HuH-7 (cell line): ENCODE data around the gene EEF1AKMT3.
"Not testable (repeated sequence)": the region's sequence is repeated elsewhere in the genome, so short reads cannot be mapped to it uniquely, and the experiment has no call there.

Source experiments
- DNase-seq: peaks from one replicate; pipeline ENCODE4 v3.0.0; 2011; ENCODE audit warnings: low spot score

EEF1AKMT3 gene

DNA sequence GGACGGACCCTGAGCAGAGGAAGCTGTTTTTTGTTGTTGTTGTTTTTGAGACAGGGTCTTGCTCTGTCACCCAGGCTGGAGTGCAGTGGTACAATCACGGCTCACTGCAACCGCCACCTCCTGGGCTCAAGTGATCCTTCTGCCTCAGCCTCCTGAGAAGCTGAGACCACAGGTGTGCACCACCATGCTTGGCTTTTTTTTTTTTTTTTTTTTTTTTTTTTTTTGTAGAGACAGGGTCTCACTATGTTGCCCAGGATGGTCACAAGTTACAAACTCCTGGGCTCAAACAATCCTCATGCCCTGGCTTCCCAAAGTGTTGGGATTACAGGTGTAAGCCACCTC lies 45.5 kb downstream of the EEF1AKMT3 start:
- DNase-seq, result not testable (repeated sequence)

DNA sequence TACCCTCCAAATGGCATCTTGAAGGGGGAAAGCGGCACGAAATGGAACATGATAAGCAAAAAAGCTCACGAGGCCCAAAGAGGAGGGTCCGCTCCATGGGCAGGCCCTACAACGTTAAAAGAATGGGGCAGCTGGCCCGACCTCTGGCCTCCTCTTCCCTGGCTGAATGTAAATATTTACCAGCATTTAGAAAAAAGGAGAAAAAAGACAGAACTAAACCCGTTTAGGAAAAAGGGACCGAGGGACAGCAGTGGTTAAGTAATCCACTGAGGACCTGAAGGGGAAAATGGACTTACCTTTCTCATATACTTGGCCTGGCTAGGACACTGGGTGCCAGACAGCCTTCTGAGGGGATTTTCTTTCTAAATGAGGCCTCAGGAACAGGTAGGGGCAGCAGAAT lies 47.7 kb downstream of the EEF1AKMT3 start:
- DNase-seq, result not testable (repeated sequence)

DNA sequence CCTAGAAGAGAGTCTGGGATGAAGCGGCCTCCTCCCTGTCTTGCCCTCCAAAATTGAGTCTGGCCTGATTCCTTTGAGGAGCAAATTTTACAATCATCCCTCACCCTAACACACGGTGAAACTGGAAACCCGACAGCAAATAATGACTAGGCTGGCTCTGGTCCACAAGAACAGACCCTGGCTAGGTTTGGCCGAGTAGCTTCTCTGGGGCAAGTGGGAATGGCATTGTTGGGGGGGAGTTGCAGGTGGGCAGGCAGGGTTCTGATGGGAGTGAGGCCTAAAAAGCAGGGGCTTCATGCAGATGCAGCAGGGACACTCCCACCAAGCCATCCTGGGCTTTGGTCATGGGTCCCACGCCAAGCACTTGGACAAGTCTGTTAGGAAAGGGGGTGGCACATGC lies 48.6 kb downstream of the EEF1AKMT3 start:
- not testable (repeated sequence) for DNase-seq

DNA sequence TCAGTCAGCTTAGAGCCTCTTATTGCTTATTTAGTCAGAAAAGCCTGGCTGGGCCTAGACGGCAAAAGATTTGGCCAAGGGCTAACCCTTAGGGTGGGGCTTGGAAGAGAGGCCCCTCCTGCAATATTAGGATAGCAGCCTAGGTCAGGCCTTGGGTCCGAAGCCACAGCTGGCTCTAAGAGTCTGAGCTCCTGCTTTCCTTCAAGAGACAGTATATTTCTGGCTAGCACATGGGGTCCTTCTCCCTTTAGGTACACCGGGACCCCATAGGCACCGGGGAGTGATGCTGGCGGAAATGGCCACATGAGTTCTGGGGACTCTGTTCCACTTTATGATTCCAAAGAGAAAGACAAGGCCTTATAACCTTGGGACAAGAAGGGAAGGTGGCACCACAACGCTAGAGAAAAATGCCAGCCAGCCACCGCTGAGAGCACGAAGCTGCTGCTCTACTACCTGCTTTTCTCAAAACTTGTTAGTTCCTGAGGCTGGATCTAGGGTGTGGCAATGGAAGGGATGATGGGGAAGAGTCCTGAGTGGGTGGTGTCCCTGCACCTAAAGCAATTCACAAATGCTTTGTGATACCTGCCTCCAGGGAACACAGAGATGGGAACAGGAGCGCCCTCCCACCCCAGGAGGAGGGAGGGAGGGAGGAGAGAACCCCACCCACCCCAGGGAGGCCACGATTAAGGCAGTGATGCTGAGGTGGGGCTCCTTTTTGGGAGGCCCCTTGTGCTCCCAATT lies 49.2 kb downstream of the EEF1AKMT3 start:
- no peak for DNase-seq

DNA sequence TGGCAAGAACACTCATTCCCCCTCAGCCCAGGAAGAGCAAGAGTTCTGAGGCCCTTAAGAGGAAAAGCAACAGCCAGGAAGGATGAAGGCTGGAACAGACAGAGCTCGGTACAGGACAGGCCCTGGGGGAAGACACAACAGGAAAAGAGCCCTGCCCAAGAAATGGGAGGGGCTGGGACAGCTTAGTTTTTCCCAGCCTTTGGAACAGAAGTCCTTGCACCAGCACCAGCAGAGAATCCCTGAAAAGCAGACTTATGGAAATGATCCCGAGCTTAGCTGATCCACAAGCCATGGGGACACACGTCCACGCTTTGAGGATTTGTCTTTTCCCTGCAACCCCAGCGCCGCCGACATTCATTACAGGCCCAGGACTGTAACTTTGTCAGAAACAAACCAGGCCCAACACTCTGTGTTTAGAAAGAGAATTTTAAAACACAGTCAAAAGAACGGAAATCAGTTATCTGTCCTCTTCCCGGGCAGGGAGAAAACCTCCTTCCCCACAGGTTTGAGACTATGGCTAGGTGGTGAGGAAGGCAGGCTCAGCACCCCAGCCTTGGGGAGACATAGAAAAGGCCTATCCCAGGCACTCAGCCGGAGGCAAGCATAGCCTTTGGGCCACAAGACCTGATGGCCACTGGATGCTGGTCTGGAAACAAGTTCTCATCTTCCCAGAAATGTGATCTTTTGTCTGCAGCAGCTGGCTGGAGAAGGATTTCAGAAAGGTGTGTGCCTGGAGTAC lies 50.1 kb downstream of the EEF1AKMT3 start:
- no peak for DNase-seq

DNA sequence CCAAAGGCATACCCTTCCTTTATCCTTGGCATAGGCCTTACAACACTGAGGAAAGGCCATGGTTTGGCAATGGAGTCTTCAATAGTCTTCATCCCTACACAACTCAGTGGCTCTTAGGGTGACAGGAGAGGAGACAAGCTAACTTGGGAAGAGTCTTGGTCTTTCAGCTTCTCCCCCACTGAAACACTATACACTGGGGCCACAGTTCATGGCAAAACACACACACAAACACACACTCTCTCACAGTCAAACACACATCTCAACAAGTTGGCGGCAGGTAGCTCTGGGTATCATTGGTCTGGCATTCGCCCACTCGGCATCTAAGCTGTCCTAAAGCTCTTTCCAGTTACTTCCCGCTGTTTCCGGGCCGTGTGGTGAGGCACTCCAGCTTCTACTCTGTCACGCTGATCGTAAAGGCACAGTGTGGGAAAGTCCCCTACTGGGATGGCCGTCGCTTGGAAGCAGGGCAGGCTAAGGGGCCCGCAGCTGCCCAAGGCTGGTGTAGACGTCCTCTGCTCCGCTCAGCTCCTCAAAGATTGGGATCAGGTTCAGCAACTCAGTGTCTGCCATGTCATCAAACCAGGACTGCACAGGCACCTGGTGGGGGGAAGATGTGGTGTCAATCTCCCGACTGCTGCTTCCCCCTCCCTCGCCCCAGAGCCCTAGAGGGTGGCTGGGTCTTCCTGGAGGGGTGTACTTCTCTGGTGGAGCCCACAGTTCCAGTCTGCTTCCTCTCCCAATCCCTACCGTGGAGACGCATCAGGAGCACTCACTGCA lies 50.9 kb downstream of the EEF1AKMT3 start:
- DNase-seq, result no peak

DNA sequence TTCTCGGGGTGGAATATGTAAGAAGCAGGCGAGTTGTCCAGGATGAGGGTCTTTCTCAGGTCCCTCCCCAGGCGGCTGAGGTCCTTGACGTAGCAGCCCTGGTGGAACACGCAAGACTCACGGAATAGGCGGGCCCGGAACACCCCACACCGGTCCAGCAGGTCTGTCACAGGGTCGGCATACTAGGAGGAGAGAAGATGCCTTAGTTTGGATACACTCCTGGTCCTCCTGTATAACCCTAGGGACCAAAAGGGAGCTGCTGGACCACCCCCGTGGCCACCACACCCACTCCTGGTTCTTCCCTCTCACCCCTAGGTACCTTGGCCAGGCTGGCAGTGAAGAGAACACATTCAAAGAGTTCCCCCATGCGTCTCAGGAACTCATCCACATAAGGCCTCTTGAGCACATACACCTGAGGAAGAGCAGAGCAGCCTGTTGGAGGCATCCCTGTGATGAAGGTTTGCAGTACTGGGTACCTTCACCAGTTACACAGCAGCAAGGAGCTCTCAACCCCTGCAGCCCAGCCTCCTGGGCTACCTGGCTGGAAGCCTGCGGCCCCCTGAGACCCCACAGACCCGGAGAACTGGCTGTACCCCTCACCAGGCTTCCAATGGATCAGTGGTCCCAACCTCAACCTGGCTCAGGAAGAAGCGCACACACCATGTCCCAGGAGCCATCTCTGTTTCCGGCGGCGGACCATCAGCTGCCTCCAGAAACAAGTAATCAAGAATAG lies 51.7 kb downstream of the EEF1AKMT3 start:
- no peak for DNase-seq

DNA sequence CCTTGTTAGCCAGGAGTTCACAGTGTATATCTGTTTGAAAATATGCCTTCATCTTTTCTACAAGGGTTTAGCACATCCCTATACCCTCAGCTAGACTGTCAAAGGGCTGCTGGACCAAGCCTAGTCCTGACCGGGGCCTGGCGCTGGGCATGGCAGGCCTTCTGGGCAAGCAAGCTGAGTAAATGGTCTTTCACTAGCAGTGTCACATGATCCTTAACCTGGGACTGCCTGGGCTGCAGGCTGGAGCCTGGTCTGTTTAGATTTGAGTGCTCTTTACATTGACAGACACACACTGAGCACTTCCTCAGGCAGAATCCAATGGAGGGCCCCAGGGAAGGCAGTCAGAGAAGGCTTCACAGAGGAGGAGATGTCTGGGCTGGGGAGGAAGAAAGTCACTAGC lies 53.0 kb downstream of the EEF1AKMT3 start:
- DNase-seq, result no peak

DNA sequence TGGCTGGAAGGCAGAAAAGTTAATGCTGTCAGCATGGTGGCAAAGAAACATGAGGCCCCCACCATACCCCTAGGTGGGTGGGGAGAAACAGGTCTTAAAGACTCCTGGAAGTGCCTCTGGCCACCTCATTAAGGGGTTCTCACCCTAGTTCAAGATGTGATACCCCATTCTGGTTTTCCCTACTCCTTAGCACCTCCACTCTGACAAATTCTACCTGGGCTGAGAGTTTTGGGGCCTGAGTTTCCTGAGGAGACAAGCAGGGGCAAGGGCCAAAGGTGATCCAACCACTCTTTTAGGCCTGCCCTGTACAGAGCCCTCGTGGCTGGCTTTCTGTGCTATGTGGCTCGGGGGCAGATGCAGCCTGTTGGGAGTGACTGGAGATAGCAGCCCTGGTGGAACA lies 54.0 kb downstream of the EEF1AKMT3 start:
- no peak for DNase-seq

DNA sequence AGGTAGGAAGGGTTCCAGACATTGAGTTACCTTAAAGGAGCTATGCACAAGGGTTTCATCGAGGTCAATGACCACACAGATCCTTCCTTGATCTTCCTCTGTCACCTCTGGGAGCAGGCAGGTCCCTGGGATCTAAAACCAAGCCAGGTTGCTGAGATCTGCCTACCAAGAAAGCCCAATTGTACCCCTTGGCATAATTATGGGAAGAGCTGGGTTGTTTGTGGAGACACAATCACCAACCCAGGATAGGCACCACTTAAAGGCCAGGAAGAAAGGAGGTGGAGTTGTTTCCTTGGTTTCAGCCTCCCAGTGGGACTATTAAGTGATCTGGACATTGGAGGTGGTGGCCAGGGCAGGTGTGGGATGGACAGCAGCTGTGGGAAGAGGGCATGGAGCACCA lies 54.6 kb downstream of the EEF1AKMT3 start:
- DNase-seq, result no peak

DNA sequence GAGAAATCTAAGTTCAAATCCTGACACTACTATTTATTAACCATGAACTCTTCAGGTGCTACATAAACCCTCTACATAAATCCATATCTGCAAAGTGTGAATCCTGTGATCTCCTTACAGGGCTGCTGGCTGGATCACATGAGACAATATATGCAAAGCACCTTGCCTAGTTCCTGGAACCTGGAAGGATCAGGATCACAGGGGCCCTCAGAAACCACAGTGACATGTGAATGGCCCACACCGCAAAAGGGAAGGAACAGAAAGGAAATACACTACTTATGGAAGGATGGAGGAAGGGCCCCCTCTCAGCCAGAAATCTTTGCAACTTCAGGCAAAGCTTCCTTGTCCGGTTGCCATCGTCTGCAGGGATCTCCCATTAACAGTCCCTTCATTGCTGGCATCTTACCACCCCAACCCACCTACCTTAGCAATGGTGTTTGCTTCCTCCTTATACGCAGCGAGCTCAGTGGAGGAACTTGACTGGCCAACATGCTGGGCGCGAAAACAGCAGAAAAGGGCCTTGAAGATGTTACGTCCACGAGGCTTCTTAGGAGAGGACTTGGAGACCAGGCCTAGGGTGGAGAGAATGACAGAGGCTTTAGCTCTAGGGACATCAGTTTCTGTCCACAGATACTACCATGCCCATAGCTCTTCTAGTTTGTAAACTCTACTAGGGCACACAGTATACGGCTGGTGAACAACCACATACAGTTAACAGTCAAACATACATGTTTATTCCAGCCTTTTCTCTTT lies 56.8 kb downstream of the EEF1AKMT3 start:
- DNase-seq, result no peak

DNA sequence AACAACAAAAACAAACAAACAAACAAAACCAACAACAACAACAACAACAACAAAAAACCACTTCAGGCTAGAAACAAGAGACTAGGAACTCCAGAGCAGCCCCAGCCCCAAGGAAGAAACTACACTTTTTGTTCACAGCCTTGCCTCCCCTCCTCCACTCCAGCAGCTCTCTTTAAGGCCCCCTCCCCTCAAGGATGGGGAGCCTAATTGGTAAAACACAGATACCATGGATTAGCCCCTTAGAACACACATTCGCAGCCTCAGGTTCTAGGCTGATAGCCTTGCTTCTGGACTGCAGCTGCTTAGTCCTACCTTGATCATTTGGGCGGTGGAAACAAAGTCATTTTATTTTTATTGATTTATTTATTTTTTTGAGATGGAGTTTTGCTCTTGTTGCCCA lies 58.0 kb downstream of the EEF1AKMT3 start:
- no peak for DNase-seq
